ENCODE measurements around the gene NAB2.

DNA sequence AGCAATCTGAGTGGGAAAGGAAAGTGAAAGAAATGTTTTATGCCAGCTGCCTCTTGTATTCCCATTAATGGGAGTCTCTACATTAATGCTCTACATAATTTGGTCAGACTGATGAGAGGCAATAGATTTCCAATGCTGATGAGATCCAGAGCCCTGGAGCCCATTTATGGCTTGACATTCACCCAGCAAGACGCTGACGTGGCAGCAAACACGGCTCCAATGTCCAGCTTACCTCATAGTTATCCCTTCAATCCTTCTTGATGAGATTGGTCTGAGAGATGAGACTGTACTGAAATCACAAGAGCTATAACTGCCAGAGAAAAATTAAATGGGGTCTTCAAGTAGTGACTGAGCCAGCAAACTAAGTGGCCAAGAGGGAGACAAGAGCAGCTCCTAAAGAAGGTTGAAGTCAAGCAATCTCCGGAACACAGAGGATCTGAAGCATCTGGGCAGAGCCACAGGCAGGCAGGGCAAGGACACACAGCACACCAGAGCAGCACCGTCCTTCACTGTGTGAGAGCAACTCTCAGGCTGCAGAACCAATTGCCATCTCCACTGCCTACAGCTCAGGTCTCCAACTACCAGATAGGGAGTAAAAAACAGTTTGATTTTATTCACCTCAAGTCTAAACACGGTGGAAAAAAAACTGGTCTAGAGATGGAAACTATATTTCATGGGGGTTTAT lies 31.7 kb upstream of the NAB2 start:
- TF ChIP-seq POLR2A (IDR thresholded peaks at IDR 0.05; ENCODE audit: low read depth, low read length) (no peak), POLR2AphosphoS5 (IDR thresholded peaks at IDR 0.05; ENCODE audit: low read depth, low read length) (no peak), TAF1 (IDR thresholded peaks at IDR 0.05; ENCODE audit: low read depth, low read length) (no peak), SPI1 (IDR thresholded peaks at IDR 0.05; ENCODE audit: low read depth, low read length) (no peak), POU2F2 (IDR thresholded peaks at IDR 0.05; ENCODE audit: low read depth, low read length) (no peak), PAX5 (IDR thresholded peaks at IDR 0.05; ENCODE audit: insufficient read depth, low read length, severe bottlenecking) (no peak)
